Measurements from ENCODE around the gene PLEKHA6.

DNA sequence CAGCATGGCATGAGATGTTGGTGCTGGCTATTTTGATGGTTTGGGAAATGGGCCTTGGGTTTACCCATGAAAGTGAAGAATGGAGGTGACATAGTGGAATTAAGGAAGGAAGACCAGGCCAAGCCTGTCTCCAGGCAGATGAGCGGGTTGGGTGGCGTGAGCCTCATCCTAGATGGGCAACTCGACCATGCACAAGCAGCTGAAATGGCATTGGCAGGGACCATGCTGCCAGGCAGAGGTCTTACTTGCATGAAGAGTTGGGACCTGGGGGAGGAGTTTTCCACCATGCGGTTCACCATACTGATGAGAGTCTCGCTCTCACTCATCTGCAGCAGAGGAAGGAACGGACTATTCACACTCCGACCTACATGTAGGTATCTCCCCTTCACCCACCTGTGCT lies 108.4 kb downstream of the PLEKHA6 start:
- TF ChIP-seq, protein P1, sequence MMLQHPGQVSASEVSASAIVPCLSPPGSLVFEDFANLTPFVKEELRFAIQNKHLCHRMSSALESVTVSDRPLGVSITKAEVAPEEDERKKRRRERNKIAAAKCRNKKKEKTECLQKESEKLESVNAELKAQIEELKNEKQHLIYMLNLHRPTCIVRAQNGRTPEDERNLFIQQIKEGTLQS (IDR thresholded peaks at IDR 0.05; ENCODE audit: insufficient read depth, low read depth, low read length), result no peak
- TF ChIP-seq, protein P2, sequence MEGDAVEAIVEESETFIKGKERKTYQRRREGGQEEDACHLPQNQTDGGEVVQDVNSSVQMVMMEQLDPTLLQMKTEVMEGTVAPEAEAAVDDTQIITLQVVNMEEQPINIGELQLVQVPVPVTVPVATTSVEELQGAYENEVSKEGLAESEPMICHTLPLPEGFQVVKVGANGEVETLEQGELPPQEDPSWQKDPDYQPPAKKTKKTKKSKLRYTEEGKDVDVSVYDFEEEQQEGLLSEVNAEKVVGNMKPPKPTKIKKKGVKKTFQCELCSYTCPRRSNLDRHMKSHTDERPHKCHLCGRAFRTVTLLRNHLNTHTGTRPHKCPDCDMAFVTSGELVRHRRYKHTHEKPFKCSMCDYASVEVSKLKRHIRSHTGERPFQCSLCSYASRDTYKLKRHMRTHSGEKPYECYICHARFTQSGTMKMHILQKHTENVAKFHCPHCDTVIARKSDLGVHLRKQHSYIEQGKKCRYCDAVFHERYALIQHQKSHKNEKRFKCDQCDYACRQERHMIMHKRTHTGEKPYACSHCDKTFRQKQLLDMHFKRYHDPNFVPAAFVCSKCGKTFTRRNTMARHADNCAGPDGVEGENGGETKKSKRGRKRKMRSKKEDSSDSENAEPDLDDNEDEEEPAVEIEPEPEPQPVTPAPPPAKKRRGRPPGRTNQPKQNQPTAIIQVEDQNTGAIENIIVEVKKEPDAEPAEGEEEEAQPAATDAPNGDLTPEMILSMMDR (IDR thresholded peaks at IDR 0.05; ENCODE audit: control extremely low read depth in 1 of 3, insufficient read depth in 1 of 3, low read depth in 1 of 3, low read length in 3 of 3), result no peak
- TF ChIP-seq SP1 (IDR thresholded peaks at IDR 0.05; ENCODE audit: low read depth, low read length), result no peak
